GM20000 (cell line): ENCODE data around the gene AQP1.

Source experiments
- DNase-seq: peaks from one replicate; pipeline ENCODE4 v3.0.0; 2012; ENCODE audit warnings: low spot score
- CTCF ChIP-seq: IDR thresholded peaks from 2 replicates; pipeline ENCODE4 v1.5.1; 2012; ENCODE audit warnings: mild to moderate bottlenecking, control low read depth; ENCODE audit errors: extremely low read depth, missing control alignments

Gene AQP1

DNA sequence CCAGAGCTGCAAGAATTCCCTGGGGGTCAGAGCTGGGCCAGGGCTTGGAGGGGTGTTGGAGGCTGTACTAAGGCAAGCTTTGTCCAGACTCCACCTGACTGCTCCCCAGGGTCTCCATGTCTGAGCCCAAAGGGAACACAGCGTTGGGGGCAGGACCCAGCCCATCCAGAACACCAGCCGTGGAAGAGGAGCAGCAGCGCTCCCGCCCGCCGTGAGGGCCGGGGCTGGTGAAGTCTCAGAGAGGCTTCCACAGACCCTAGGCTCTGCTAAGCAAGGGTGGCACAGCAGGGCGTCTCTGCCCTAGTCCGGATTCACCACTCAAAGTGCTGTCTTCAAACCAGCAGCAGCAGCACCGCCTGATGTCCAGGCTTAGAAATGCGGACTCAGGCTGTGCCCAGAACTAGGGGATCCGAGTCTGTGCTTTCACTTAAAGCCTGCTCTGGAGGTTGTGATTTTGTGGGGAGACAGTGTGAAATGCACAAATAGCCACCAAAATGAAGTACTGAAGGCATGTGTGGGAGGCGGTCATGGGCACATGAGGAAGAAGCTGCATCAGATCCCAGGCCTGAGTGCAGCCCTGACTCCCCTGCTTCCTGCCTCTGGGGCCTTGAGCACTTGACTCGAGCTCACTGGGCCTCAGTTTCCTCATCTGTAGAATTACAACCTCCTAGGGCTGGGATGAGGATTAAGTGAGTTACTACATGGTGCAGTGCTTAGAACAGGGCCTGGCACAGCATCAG is 16.6 kb upstream of the AQP1 start:
- no peak for DNase-seq
- TF ChIP-seq CTCF: no peak

- DNase-seq: no peak
- no peak for TF ChIP-seq CTCF
Observed at GRCh38 chr7:30896036-30896435, 15.6 kb upstream of the AQP1 start.

DNA sequence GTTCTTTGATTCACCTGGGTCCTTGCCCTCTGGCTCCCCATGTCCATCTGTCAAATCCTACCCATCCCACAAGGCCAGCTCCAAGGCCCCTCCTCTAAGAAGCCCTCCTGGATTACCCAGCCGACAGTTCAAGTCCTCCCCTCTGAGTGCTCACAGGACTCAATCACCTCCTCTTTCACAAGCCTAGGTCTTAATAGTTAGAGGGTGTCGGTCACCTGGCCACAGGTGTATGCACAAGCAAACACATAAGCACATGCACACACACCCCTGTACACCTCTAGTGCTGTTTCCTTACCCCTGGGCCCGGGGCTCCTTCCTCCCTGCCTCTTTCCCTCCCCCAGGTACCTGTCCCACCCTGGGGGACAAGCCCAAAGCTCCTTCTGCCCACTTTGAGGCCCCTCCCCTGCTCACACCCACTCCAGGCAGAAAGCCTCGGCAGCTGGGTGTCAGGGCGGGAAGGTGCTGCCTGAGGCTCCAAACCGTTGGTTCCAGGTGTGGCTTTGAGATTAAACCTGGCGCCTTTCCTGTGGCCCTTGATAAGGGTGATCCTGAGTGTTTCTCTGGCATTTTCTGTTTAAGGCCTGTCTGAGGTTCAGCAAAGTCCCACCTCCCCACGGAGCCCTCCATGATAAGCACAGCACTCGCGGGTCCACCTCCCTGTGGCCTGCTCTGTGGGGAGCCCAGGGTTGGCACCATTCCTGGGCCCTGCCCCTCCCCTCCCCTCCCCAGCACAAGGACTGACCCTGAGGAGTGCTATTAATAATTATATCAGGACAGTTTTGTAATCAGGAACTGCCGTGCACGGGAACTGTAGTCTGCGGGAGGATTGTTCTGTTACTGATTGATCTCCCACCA is 14.6 kb upstream of the AQP1 start:
- no peak for DNase-seq
- TF ChIP-seq CTCF: no peak

DNA sequence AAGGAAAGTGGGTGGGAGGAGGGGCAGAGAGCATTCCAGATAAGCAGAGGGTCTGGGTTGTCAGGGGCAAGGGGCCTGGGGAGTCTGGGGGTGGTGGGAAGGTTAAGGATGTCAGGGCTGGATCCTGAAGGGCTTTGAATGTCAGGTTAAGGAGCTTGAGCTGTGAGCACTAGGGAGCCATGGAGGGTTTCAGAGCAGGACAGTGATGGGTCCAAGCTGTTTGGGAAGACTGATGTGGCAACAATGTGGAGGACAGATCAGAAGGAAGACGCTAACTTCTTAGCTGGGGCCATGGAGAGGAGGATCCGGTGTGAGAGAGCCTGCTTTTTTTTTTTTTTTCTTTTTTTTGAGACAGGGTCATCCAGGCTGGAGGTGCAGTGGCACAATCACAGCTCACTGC is 13.9 kb upstream of the AQP1 start:
- DNase-seq: no peak
- TF ChIP-seq CTCF: no peak

DNA sequence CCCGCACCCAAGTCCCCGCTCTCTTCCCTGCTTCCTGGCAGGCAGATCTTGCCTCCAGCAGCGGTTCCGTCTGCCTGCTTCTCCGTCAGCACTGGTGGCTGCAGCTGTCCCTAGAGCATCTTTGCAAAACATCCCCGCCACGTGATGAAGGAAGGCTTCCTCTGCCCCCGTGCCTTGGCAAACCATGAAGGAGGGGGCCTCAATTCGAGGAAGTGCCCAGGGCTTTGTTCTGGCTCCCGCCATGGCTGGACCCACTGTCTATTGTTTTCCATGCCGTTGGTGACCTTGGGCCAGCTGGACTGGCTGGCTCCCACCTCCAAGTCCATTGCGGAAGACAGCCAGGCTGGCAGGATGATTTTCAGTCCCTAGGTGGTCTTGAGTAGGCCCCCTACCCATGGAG is 13.2 kb upstream of the AQP1 start:
- no peak for TF ChIP-seq CTCF
- no peak for DNase-seq

- TF ChIP-seq CTCF: no peak
- no peak for DNase-seq
Observed at GRCh38 chr7:30899066-30899465, 12.6 kb upstream of the AQP1 start.

DNA sequence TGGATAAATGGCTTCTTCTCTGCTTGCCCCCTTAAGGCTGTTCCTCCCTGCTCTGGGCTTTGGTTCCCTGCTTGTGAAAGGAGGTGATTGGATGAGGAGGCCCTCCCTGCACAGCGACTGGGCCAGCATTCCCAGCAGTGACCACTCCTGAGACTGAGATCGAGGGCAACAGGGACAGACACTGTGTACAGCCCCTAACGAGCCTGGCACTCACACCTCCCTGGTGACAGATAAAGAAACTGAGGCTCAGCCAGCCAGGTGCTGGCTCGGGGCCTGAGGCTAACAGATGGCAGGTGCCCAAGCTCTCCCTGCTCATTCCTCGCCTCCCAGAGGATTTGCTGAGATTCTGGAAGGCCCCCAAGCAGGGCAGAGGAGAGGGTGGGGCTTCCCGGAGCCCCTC is 12.0 kb upstream of the AQP1 start:
- DNase-seq: no peak
- no peak for TF ChIP-seq CTCF
